Tibial artery (tissue), 4 donors: ENCODE data around the gene CTNND2.

Experiments
- DNase-seq, 2 donors: peaks; one replicate each; pipeline ENCODE4 v3.0.0-alpha.2; 2019
- H3K27ac ChIP-seq, 2 donors: fragments of 200-600 bp; sonication (generic) in 1 of 2; 1 replicate in 1 of 2; 2 replicates in 1 of 2; pipeline ENCODE4 v1.5.1; 2018 to 2019; ENCODE audit warnings: mild to moderate bottlenecking in 1 of 2
- H3K27me3 ChIP-seq, 2 donors: fragments of 200-600 bp; sonication (generic) in 1 of 2; one replicate each; pipeline versions ENCODE4 v1.5.1 to v1.6.0; 2016 to 2019
- H3K36me3 ChIP-seq, 3 donors: fragments of 200-600 bp; sonication (generic) in 2 of 3; one replicate each; pipeline ENCODE4 v1.5.1; 2016 to 2019; ENCODE audit warnings: mild to moderate bottlenecking in 2 of 3
- H3K4me1 ChIP-seq, 4 donors: fragments of 200-600 bp; sonication (generic) in 2 of 4; 1 replicate in 3 of 4; 2 replicates in 1 of 4; pipeline ENCODE4 v1.5.1; 2016 to 2019
- H3K4me3 ChIP-seq, 2 donors: fragments of 200-600 bp; sonication (generic) in 1 of 2; 1 replicate in 1 of 2; 2 replicates in 1 of 2; pipeline ENCODE4 v1.5.1; 2018 to 2019; ENCODE audit warnings: mild to moderate bottlenecking in 2 of 2
- H3K9me3 ChIP-seq, 3 donors: fragments of 200-600 bp; sonication (generic) in 1 of 3; one replicate each; pipeline ENCODE4 v1.5.1; 2016 to 2019
- intact Hi-C: fragments of 100-400 bp; cut with DNase I; formaldehyde crosslinking; loops from one replicate; pipeline ENCODE4 v1.15.0; 2023; ENCODE audit warnings: low total_unique reads
- TF ChIP-seq, protein P1 (sequence below), 2 experiments: fragments of 200-600 bp in 1 of 2; fragments of 450-650 bp in 1 of 2; IDR thresholded peaks; one replicate each; pipeline ENCODE4 v1.5.1; 2017 to 2019; ENCODE audit warnings: antibody characterized with exemption in 2 of 2, mild to moderate bottlenecking in 1 of 2, moderate library complexity in 1 of 2

Gene CTNND2

DNA sequence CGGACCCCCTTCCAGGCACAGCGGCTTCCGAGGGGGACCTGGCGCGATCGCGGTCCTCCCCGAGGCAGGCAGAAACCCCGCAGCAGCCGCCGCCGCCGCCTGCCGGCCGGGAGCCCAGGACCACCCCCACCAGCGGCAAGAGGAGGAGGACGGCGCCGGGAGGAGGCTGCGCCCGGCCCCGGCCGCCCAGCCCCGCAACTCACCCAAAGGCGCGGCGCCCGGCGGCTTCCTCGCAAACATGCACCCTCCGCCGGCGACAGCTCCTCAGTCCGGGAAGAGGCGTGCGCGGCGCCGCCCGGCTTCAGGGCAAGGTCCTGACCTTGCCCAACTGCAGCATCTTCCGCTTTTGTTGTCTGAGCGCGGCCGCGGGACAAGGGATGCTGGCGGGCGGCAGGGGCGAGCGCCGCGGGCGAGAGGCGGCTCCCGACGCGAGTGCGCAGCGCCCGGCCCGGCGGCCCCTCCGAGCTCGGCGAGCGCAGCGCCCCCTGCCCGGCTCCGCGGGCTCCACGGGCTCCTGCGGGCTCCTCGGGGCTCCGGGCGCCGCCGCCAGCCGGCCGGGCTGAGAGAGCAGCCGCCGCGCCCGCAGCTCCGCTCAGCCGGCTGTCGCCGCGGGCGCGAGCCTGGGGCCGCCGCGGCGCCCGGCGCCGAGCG, 507 bp downstream of the CTNND2 start:
- H3K36me3 ChIP-seq, result no peaks in the 10 kb centered on the region
- intact Hi-C loops, result no loop called here
- no peak overlapping the region for H3K27ac ChIP-seq
- DNase-seq, result no peak
- TF ChIP-seq, protein P1, sequence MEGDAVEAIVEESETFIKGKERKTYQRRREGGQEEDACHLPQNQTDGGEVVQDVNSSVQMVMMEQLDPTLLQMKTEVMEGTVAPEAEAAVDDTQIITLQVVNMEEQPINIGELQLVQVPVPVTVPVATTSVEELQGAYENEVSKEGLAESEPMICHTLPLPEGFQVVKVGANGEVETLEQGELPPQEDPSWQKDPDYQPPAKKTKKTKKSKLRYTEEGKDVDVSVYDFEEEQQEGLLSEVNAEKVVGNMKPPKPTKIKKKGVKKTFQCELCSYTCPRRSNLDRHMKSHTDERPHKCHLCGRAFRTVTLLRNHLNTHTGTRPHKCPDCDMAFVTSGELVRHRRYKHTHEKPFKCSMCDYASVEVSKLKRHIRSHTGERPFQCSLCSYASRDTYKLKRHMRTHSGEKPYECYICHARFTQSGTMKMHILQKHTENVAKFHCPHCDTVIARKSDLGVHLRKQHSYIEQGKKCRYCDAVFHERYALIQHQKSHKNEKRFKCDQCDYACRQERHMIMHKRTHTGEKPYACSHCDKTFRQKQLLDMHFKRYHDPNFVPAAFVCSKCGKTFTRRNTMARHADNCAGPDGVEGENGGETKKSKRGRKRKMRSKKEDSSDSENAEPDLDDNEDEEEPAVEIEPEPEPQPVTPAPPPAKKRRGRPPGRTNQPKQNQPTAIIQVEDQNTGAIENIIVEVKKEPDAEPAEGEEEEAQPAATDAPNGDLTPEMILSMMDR (IDR thresholded peaks at IDR 0.05), result no peak
- peaks cover 0 to 29% of the 10 kb centered on the region in 2 donors for H3K27me3 ChIP-seq
- no peak overlapping the region for H3K4me3 ChIP-seq
- peaks cover 0 to 14% (median 5%) of the 10 kb centered on the region in 4 donors for H3K4me1 ChIP-seq
- no peaks in the 10 kb centered on the region for H3K9me3 ChIP-seq

DNA sequence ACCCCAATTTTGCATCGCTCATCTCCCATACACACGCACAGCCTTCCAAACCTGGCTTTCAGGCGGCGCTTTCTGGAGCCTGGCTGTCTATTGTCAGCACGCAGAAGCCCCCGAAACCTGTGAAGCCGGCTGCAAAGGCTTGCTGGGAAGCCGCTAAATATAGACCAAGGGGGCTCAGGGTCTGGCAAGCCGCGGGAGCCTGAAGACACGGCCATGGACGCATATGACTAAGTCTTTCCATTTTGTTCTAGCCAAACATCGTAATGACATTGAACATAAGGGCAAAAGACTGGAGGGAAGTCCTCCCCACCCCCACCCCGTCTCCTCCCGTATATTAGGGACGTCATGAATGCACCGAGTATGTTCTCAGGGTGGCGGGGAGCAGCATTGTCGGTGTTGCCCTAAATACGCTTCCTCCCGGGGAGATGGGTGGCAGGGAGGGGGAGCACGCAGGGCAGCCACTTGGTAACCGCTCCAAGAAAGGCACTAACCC, 1.1 kb downstream of the CTNND2 start:
- Histone ChIP-seq H3K4me3 (no peak overlapping the region), H3K4me1 (peaks cover 0 to 14% (median 5%) of the 10 kb centered on the region in 4 donors), H3K9me3 (no peaks in the 10 kb centered on the region), H3K36me3 (no peaks in the 10 kb centered on the region), H3K27ac (no peak overlapping the region), H3K27me3 (peaks cover 0 to 29% of the 10 kb centered on the region in 2 donors)
- TF ChIP-seq, protein P1 (IDR thresholded peaks at IDR 0.05), result no peak
- intact Hi-C loops, result no loop called here
- no peak for DNase-seq

GRCh38 chr5:11902201-11902619, 2.0 kb downstream of the CTNND2 start:
- no peak for DNase-seq
- no peak overlapping the region for H3K4me3 ChIP-seq
- TF ChIP-seq, protein P1 (IDR thresholded peaks at IDR 0.05), result no peak
- H3K27me3 ChIP-seq, result peaks cover 0 to 29% of the 10 kb centered on the region in 2 donors
- H3K9me3 ChIP-seq, result no peaks in the 10 kb centered on the region
- peaks cover 0 to 14% (median 5%) of the 10 kb centered on the region in 4 donors for H3K4me1 ChIP-seq
- no peaks in the 10 kb centered on the region for H3K36me3 ChIP-seq
- H3K27ac ChIP-seq, result no peak overlapping the region
- intact Hi-C loops, result no loop called here

DNA sequence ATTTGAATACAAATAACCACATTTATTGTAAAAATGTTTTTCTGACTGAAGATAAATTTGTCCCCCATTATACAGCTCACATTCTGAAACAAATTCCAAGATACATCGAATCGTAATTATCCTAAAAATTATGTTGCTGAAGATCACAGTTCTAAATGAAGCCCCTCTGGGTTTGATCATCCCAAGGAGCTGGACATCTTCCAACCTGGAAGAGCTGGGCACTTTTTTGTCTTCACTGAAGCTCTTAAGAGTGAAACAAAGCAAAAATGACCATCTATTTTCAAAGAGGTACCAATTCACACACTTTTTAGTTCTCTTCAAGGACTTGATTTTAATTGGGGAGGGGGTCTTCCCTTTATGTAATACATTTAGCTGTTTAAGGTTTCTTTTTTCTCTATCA, 5.5 kb downstream of the CTNND2 start:
- Histone ChIP-seq H3K36me3 (no peaks in the 10 kb centered on the region), H3K4me1 (peaks cover 0 to 7% (median 4%) of the 10 kb centered on the region in 4 donors), H3K27ac (no peak overlapping the region), H3K4me3 (no peak overlapping the region), H3K9me3 (peaks cover 0 to 8% (median 0%) of the 10 kb centered on the region in 3 donors), H3K27me3 (peaks cover 0 to 14% of the 10 kb centered on the region in 2 donors)
- no peak for DNase-seq
- TF ChIP-seq, protein P1 (IDR thresholded peaks at IDR 0.05), result no peak
- intact Hi-C loops, result no loop called here

DNA sequence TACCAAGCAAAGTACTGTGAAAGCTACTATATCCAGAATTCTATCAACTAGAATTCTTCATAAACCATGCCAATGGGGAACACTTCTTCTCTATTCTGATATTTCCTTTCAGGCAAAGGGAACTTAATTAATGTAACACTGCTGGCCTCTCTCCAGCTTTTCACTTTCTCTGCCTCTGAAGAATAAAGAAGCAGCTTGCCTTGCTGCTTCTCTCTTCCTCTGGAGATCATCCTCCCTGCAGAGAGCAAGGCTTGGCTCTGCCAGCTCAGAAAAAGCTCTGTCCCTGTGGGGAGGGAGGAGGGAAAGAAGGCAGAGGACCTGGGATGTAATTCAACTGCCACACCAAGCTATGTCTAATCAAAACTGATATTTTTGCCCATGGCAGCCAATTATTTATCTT, 6.5 kb downstream of the CTNND2 start:
- peaks cover 0 to 8% (median 0%) of the 10 kb centered on the region in 3 donors for H3K9me3 ChIP-seq
- intact Hi-C loops, result no loop called here

More for the DNA sequence above, 6.5 kb downstream of the CTNND2 start:
- Histone ChIP-seq H3K36me3 (no peaks in the 10 kb centered on the region), H3K4me1 (no peaks in the 10 kb centered on the region), H3K27me3 (peaks cover 0 to 4% of the 10 kb centered on the region in 2 donors), H3K27ac (no peak overlapping the region), H3K4me3 (no peak overlapping the region)
- TF ChIP-seq, protein P1 (IDR thresholded peaks at IDR 0.05), result no peak
- no peak for DNase-seq
